H9 (cell line): ENCODE data around the gene TSPY4. TPM values are rescaled to one million over a fixed set of nuclear protein-coding genes. Genes with fewer than 3 reads are reported as not detected.

Experiments
- total RNA-seq: library from RNA; stranded (reverse); gene quantifications from 2 replicates; pipeline ENCODE4 v1.2.1, GENCODE V29; 2021

Gene TSPY4
- total RNA-seq, 1 experiment from 2014 or later, result not detected

Other genes starting within 250 kb of the TSPY4 start
- gene TSPY8, start 20.3 kb downstream of the TSPY4 start, total RNA-seq, result not detected in 2 replicates
- not detected in 2 replicates for gene TSPY3, start 61.0 kb downstream of the TSPY4 start, total RNA-seq
- gene TSPY1, start 129.5 kb downstream of the TSPY4 start, total RNA-seq, result not detected in 2 replicates
- gene TSPY9, start 149.8 kb downstream of the TSPY4 start, total RNA-seq, result not detected in 2 replicates
- gene TSPY10, start 190.4 kb downstream of the TSPY4 start, total RNA-seq, result not detected in 2 replicates